GM23338 (cell line): ENCODE measurements around the gene STRN4. TPM values are rescaled to one million over a fixed set of nuclear protein-coding genes. Genes with fewer than 3 reads are reported as not detected.

Experiments used
- ATAC-seq: fragments of 200-7000 bp; cut with Tn5 transposase; 3 replicates; pipeline ENCODE4 v1.9.1; 2020
- DNase-seq: peaks from one replicate; pipeline ENCODE4 v3.0.0-alpha.2; 2015; ENCODE audit warnings: low spot score
- H2AFZ ChIP-seq: fragments of 200-600 bp; sonication (generic); 2 replicates; pipeline ENCODE4 v1.8.0; 2016; ENCODE audit warnings: antibody characterized with exemption, mild to moderate bottlenecking, moderate library complexity
- H3F3A ChIP-seq: fragments of 200-600 bp; sonication (generic); replicated peaks from 2 replicates; pipeline ENCODE4 v1.8.0; 2017; ENCODE audit warnings: antibody characterized with exemption, mixed run types, low read depth
- H3K27ac ChIP-seq: fragments of 200-600 bp; sonication (generic); 2 replicates; pipeline ENCODE4 v1.6.1; 2016; ENCODE audit warnings: low read depth
- H3K27me3 ChIP-seq: fragments of 200-600 bp; sonication (generic); 2 replicates; pipeline ENCODE4 v1.8.0; 2016; ENCODE audit warnings: mild to moderate bottlenecking, mixed run types, moderate library complexity; ENCODE audit not compliant: insufficient read depth
- H3K36me3 ChIP-seq: fragments of 200-600 bp; sonication (generic); 2 replicates; pipeline ENCODE4 v1.8.0; 2016; ENCODE audit warnings: mild to moderate bottlenecking; ENCODE audit not compliant: insufficient read depth
- H3K4me1 ChIP-seq: fragments of 200-600 bp; sonication (generic); 2 replicates; pipeline ENCODE4 v1.8.0; 2016; ENCODE audit warnings: mild to moderate bottlenecking, moderate library complexity; ENCODE audit not compliant: insufficient read depth
- H3K4me2 ChIP-seq: fragments of 200-600 bp; sonication (generic); 2 replicates; pipeline ENCODE4 v1.7.1; 2017; ENCODE audit warnings: mixed run types
- H3K4me3 ChIP-seq: fragments of 200-600 bp; sonication (generic); 2 replicates; pipeline ENCODE4 v1.6.1; 2016; ENCODE audit warnings: mixed run types
- H3K79me2 ChIP-seq: fragments of 200-600 bp; sonication (generic); replicated peaks from 2 replicates; pipeline ENCODE4 v1.8.0; 2017; ENCODE audit warnings: mild to moderate bottlenecking; ENCODE audit not compliant: insufficient read depth
- H3K9me2 ChIP-seq: fragments of 200-600 bp; sonication (generic); 2 replicates; pipeline ENCODE4 v1.8.0; 2017; ENCODE audit not compliant: insufficient read depth
- H4K20me1 ChIP-seq: fragments of 200-600 bp; sonication (generic); replicated peaks from 2 replicates; pipeline ENCODE4 v1.8.0; 2017; ENCODE audit warnings: mild to moderate bottlenecking; ENCODE audit not compliant: insufficient read depth
- H3K27ac Mint-ChIP-seq: 2 replicates; pipeline ENCODE4 v1.8.0; 2020; ENCODE audit warnings: inconsistent platforms, mild to moderate bottlenecking, moderate library complexity, mixed read lengths
- H3K27me3 Mint-ChIP-seq: 3 replicates; pipeline ENCODE4 v1.8.0; 2022; ENCODE audit warnings: low read depth, mild to moderate bottlenecking, moderate library complexity, mixed read lengths, inconsistent platforms; ENCODE audit not compliant: insufficient read depth, poor library complexity
- H3K36me3 Mint-ChIP-seq: 3 replicates; pipeline ENCODE4 v1.8.0; 2021; ENCODE audit warnings: low read depth, mild to moderate bottlenecking, inconsistent platforms, moderate library complexity, mixed read lengths
- H3K4me1 Mint-ChIP-seq: 3 replicates; pipeline ENCODE4 v1.8.0; 2020; ENCODE audit warnings: mild to moderate bottlenecking, inconsistent platforms, mixed read lengths
- H3K4me3 Mint-ChIP-seq: 3 replicates; pipeline ENCODE4 v1.8.0; 2021; ENCODE audit warnings: moderate library complexity, mild to moderate bottlenecking, inconsistent platforms, mixed read lengths
- H3K9me3 Mint-ChIP-seq: 3 replicates; pipeline ENCODE4 v1.8.0; 2020; ENCODE audit warnings: moderate library complexity, mild to moderate bottlenecking, inconsistent platforms, mixed read lengths
- CREB1 ChIP-seq: fragments of 250-450 bp; sonication (Bioruptor Pico); IDR thresholded peaks from 2 replicates; pipeline ENCODE4 v1.5.0; 2020; ENCODE audit warnings: low read depth, mild to moderate bottlenecking, moderate library complexity
- EZH2 ChIP-seq: fragments of 200-600 bp; sonication (generic); IDR thresholded peaks from one replicate; pipeline ENCODE4 v1.8.0; 2017; ENCODE audit warnings: antibody characterized with exemption, mild to moderate bottlenecking, low read depth; ENCODE audit not compliant: unreplicated experiment
- EZH2phosphoT487 ChIP-seq: fragments of 200-600 bp; sonication (generic); IDR thresholded peaks from one replicate; pipeline ENCODE4 v1.8.1; 2018; ENCODE audit warnings: antibody characterized with exemption; ENCODE audit not compliant: unreplicated experiment
- JUNB ChIP-seq: IDR thresholded peaks from one replicate; pipeline ENCODE4 v1.6.1; 2016; ENCODE audit warnings: antibody characterized with exemption; ENCODE audit not compliant: unreplicated experiment
- POLR2AphosphoS5 ChIP-seq: IDR thresholded peaks from 2 replicates; pipeline ENCODE4 v1.6.1; 2016; ENCODE audit warnings: antibody characterized with exemption, low read depth
- STAT1 ChIP-seq: IDR thresholded peaks from one replicate; pipeline ENCODE4 v1.6.1; 2016; ENCODE audit warnings: antibody characterized with exemption; ENCODE audit not compliant: unreplicated experiment
- ZNF114 ChIP-seq: fragments of 250-450 bp; sonication (Bioruptor Pico); IDR thresholded peaks from 2 replicates; pipeline ENCODE4 v1.5.0; 2020; ENCODE audit warnings: mild to moderate bottlenecking, moderate library complexity
- ZNF331 ChIP-seq: fragments of 250-450 bp; sonication (Bioruptor Pico); IDR thresholded peaks from 2 replicates; pipeline ENCODE4 v1.5.0; 2020; ENCODE audit warnings: low read depth, mild to moderate bottlenecking, moderate library complexity
- polyA plus RNA-seq: library from polyadenylated mRNA; unstranded; fragments of >200 nt; fragmentation: Nextera tagmentation; extraction: Ambion mirVana; gene quantifications from 2 replicates; pipeline ENCODE4 v1.2.1, GENCODE V29; 2016
- total RNA-seq: library from RNA; depleted of rRNA; stranded (reverse); fragments of >200 nt; shearing (Covaris generic); gene quantifications from 2 replicates; pipeline ENCODE4 v1.2.3, GENCODE V29; 2014
- TF ChIP-seq, protein P1 (sequence below): IDR thresholded peaks from 2 replicates; pipeline ENCODE4 v1.6.1; 2016; ENCODE audit warnings: antibody characterized with exemption
- TF ChIP-seq, protein P2 (sequence below): fragments of 250-450 bp; sonication (Bioruptor Pico); IDR thresholded peaks from 2 replicates; pipeline ENCODE4 v1.5.0; 2020; ENCODE audit warnings: mild to moderate bottlenecking, moderate library complexity
- TF ChIP-seq, protein P3 (sequence below): IDR thresholded peaks from one replicate; pipeline ENCODE4 v1.6.1; 2018; ENCODE audit warnings: antibody characterized with exemption; ENCODE audit not compliant: unreplicated experiment
- TF ChIP-seq, protein P4 (sequence below), 2 experiments: fragments of 200-600 bp in 1 of 2; sonication (generic) in 1 of 2; conservative IDR thresholded peaks; 2 replicates each; pipeline versions ENCODE4 v1.5.1 to v1.6.1; 2016 to 2017; ENCODE audit warnings: antibody characterized with exemption in 2 of 2, low read depth in 2 of 2, mild to moderate bottlenecking in 2 of 2, moderate library complexity in 1 of 2

The STRN4 gene
- total and polyA plus RNA-seq, 2 experiments from 2014 or later: 62.1 to 140 TPM

DNA sequence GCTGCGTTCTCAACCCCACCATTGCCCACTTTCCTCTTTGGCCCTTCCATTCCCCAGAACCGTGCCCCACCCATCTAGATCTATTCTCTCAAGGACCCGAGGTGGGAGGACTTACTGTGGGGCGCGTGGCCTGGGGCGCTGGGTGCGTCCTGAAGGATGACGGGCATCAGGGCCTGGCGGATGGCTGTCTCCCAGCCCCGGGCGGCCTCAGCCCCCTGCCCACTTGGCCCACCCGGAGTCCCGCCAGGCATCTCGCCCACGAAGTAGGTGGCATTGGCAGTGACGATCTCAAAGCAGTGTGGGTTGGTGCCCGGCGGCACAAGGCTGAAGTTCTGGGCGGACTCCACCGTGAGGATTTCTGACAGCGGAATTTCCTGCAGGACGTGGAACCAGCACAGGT lies 52.5 kb downstream of the STRN4 start:
- Mint-ChIP-seq H3K9me3 (no peaks in the 10 kb centered on the region), H3K27ac (no peak overlapping the region), H3K27me3 (peaks cover 11% of the 10 kb centered on the region), H3K36me3 (peaks cover 91% of the 10 kb centered on the region), H3K4me1 (peaks cover 10% of the 10 kb centered on the region), H3K4me3 (no peak overlapping the region)
- Histone ChIP-seq H3K4me1 (peaks cover 4% of the 10 kb centered on the region; the same call in 1 of the 2 replicates), H4K20me1 (peaks cover 22% of the 10 kb centered on the region), H3K27ac (no peak overlapping the region), H3K9me2 (no peaks in the 10 kb centered on the region), H2AFZ (no peak overlapping the region), H3K4me3 (no peak overlapping the region), H3K27me3 (no peaks in the 10 kb centered on the region), H3K79me2 (0 out of 2 replicates have a peak, but pooled peaks cover 3% of the 10 kb centered on the region), H3K36me3 (peaks cover 57% of the 10 kb centered on the region), H3K4me2 (no peak overlapping the region), H3F3A (peaks cover 7% of the 10 kb centered on the region; the same call in 1 of the 2 replicates)
- ATAC-seq (no peak), DNase-seq (no peak)
- TF ChIP-seq, protein P1, sequence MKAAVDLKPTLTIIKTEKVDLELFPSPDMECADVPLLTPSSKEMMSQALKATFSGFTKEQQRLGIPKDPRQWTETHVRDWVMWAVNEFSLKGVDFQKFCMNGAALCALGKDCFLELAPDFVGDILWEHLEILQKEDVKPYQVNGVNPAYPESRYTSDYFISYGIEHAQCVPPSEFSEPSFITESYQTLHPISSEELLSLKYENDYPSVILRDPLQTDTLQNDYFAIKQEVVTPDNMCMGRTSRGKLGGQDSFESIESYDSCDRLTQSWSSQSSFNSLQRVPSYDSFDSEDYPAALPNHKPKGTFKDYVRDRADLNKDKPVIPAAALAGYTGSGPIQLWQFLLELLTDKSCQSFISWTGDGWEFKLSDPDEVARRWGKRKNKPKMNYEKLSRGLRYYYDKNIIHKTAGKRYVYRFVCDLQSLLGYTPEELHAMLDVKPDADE: no peak
- no peak for TF ChIP-seq CREB1 (CRISPR knock-in tag)
- no peak for TF ChIP-seq POLR2AphosphoS5
- TF ChIP-seq, protein P2, sequence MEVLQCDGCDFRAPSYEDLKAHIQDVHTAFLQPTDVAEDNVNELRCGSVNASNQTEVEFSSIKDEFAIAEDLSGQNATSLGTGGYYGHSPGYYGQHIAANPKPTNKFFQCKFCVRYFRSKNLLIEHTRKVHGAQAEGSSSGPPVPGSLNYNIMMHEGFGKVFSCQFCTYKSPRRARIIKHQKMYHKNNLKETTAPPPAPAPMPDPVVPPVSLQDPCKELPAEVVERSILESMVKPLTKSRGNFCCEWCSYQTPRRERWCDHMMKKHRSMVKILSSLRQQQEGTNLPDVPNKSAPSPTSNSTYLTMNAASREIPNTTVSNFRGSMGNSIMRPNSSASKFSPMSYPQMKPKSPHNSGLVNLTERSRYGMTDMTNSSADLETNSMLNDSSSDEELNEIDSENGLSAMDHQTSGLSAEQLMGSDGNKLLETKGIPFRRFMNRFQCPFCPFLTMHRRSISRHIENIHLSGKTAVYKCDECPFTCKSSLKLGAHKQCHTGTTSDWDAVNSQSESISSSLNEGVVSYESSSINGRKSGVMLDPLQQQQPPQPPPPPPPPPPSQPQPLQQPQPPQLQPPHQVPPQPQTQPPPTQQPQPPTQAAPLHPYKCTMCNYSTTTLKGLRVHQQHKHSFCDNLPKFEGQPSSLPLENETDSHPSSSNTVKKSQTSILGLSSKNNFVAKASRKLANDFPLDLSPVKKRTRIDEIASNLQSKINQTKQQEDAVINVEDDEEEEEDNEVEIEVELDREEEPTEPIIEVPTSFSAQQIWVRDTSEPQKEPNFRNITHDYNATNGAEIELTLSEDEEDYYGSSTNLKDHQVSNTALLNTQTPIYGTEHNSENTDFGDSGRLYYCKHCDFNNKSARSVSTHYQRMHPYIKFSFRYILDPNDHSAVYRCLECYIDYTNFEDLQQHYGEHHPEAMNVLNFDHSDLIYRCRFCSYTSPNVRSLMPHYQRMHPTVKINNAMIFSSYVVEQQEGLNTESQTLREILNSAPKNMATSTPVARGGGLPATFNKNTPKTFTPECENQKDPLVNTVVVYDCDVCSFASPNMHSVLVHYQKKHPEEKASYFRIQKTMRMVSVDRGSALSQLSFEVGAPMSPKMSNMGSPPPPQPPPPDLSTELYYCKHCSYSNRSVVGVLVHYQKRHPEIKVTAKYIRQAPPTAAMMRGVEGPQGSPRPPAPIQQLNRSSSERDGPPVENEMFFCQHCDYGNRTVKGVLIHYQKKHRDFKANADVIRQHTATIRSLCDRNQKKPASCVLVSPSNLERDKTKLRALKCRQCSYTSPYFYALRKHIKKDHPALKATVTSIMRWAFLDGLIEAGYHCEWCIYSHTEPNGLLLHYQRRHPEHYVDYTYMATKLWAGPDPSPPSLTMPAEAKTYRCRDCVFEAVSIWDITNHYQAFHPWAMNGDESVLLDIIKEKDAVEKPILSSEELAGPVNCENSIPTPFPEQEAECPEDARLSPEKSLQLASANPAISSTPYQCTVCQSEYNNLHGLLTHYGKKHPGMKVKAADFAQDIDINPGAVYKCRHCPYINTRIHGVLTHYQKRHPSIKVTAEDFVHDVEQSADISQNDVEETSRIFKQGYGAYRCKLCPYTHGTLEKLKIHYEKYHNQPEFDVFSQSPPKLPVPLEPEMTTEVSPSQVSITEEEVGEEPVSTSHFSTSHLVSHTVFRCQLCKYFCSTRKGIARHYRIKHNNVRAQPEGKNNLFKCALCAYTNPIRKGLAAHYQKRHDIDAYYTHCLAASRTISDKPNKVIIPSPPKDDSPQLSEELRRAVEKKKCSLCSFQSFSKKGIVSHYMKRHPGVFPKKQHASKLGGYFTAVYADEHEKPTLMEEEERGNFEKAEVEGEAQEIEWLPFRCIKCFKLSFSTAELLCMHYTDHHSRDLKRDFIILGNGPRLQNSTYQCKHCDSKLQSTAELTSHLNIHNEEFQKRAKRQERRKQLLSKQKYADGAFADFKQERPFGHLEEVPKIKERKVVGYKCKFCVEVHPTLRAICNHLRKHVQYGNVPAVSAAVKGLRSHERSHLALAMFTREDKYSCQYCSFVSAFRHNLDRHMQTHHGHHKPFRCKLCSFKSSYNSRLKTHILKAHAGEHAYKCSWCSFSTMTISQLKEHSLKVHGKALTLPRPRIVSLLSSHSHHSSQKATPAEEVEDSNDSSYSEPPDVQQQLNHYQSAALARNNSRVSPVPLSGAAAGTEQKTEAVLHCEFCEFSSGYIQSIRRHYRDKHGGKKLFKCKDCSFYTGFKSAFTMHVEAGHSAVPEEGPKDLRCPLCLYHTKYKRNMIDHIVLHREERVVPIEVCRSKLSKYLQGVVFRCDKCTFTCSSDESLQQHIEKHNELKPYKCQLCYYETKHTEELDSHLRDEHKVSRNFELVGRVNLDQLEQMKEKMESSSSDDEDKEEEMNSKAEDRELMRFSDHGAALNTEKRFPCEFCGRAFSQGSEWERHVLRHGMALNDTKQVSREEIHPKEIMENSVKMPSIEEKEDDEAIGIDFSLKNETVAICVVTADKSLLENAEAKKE: no peak
- TF ChIP-seq ZNF114 (CRISPR knock-in tag): no peak
- no peak for TF ChIP-seq JUNB
- TF ChIP-seq, protein P3, sequence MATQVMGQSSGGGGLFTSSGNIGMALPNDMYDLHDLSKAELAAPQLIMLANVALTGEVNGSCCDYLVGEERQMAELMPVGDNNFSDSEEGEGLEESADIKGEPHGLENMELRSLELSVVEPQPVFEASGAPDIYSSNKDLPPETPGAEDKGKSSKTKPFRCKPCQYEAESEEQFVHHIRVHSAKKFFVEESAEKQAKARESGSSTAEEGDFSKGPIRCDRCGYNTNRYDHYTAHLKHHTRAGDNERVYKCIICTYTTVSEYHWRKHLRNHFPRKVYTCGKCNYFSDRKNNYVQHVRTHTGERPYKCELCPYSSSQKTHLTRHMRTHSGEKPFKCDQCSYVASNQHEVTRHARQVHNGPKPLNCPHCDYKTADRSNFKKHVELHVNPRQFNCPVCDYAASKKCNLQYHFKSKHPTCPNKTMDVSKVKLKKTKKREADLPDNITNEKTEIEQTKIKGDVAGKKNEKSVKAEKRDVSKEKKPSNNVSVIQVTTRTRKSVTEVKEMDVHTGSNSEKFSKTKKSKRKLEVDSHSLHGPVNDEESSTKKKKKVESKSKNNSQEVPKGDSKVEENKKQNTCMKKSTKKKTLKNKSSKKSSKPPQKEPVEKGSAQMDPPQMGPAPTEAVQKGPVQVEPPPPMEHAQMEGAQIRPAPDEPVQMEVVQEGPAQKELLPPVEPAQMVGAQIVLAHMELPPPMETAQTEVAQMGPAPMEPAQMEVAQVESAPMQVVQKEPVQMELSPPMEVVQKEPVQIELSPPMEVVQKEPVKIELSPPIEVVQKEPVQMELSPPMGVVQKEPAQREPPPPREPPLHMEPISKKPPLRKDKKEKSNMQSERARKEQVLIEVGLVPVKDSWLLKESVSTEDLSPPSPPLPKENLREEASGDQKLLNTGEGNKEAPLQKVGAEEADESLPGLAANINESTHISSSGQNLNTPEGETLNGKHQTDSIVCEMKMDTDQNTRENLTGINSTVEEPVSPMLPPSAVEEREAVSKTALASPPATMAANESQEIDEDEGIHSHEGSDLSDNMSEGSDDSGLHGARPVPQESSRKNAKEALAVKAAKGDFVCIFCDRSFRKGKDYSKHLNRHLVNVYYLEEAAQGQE: no peak
- TF ChIP-seq EZH2: no peak
- TF ChIP-seq, protein P4, sequence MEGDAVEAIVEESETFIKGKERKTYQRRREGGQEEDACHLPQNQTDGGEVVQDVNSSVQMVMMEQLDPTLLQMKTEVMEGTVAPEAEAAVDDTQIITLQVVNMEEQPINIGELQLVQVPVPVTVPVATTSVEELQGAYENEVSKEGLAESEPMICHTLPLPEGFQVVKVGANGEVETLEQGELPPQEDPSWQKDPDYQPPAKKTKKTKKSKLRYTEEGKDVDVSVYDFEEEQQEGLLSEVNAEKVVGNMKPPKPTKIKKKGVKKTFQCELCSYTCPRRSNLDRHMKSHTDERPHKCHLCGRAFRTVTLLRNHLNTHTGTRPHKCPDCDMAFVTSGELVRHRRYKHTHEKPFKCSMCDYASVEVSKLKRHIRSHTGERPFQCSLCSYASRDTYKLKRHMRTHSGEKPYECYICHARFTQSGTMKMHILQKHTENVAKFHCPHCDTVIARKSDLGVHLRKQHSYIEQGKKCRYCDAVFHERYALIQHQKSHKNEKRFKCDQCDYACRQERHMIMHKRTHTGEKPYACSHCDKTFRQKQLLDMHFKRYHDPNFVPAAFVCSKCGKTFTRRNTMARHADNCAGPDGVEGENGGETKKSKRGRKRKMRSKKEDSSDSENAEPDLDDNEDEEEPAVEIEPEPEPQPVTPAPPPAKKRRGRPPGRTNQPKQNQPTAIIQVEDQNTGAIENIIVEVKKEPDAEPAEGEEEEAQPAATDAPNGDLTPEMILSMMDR (conservative IDR thresholded peaks at IDR 0.05; ENCODE audit: low read depth in 2 of 2): no peak
- no peak for TF ChIP-seq EZH2phosphoT487
- TF ChIP-seq ZNF331 (CRISPR knock-in tag): no peak
- no peak for TF ChIP-seq STAT1
